ENCODE results near the gene ROCK1.

GRCh38 chr18:21123290-21123926, 11.8 kb upstream of the ROCK1 start:
- TF ChIP-seq CTCF (conservative IDR thresholded peaks at IDR 0.05; ENCODE audit: low read length) (no peak), EZH2phosphoT487 (IDR thresholded peaks at IDR 0.05; ENCODE audit: borderline replicate concordance) (no peak)

Measured in Loucy (cell line).